ENCODE measurements around the gene SERPINB6. TPM values are rescaled to one million over a fixed set of nuclear protein-coding genes. Genes with fewer than 3 reads are reported as not detected.

Gene SERPINB6
- total RNA-seq = 100 to 1,000 TPM in 1 of 2 donors, 10 to 100 TPM in 1; 99.3 to 134 TPM
- polyA plus RNA-seq (ENCODE audit: insufficient read length in 6 of 6) = 100 to 1,000 TPM; 118 to 128 (median 122) TPM
- long read RNA-seq, donor 1, transcript SERPINB6-204 (7 exons, 1,370 nt) = minor isoform, 7 of 88 reads
- long read RNA-seq, donor 1, transcript SERPINB6-206 (7 exons, 1,375 nt) = minor isoform, 7 of 88 reads
- long read RNA-seq, donor 1, transcript SERPINB6-205 (7 exons, 1,315 nt) = major isoform, 18 of 88 reads
- long read RNA-seq, donor 1, transcript SERPINB6-210 (7 exons, 1,638 nt) = minor isoform, 10 of 88 reads
- long read RNA-seq, donor 1, partial matches to known transcripts = 37 of 88 reads
- long read RNA-seq, donor 1, other reads (novel, unspliced or antisense) = 0 of 88 reads
- long read RNA-seq, donor 2, transcript SERPINB6-205 (7 exons, 1,315 nt) = major isoform, 24 of 102 reads
- long read RNA-seq, donor 2, partial matches to known transcripts = 66 of 102 reads
- long read RNA-seq, donor 2, other reads (novel, unspliced or antisense) = 0 of 102 reads
- long read RNA-seq, donor 3, transcript SERPINB6-206 (7 exons, 1,375 nt) = minor isoform, 5 of 51 reads
- long read RNA-seq, donor 3, transcript SERPINB6-204 (7 exons, 1,370 nt) = minor isoform, 12 of 51 reads
- long read RNA-seq, donor 3, transcript SERPINB6-205 (7 exons, 1,315 nt) = major isoform, 20 of 51 reads
- long read RNA-seq, donor 3, partial matches to known transcripts = 8 of 51 reads
- long read RNA-seq, donor 3, other reads (novel, unspliced or antisense) = 0 of 51 reads
- long read RNA-seq, donor 4, transcript SERPINB6-205 (7 exons, 1,315 nt) = major isoform, 88 of 137 reads
- long read RNA-seq, donor 4, transcript SERPINB6-210 (7 exons, 1,638 nt) = minor isoform, 7 of 137 reads
- long read RNA-seq, donor 4, transcript SERPINB6-206 (7 exons, 1,375 nt) = minor isoform, 22 of 137 reads
- long read RNA-seq, donor 4, transcript SERPINB6-212 (6 exons, 3,265 nt) = minor isoform, 5 of 137 reads
- long read RNA-seq, donor 4, partial matches to known transcripts = 4 of 137 reads
- long read RNA-seq, donor 4, other reads (novel, unspliced or antisense) = 9 of 137 reads
- long read RNA-seq, donor 5, transcript SERPINB6-205 (7 exons, 1,315 nt) = major isoform, 16 of 94 reads
- long read RNA-seq, donor 5, transcript SERPINB6-204 (7 exons, 1,370 nt) = minor isoform, 9 of 94 reads
- long read RNA-seq, donor 5, partial matches to known transcripts = 58 of 94 reads
- long read RNA-seq, donor 5, other reads (novel, unspliced or antisense) = 0 of 94 reads
- long read RNA-seq, donor 6, transcript SERPINB6-206 (7 exons, 1,375 nt) = minor isoform, 5 of 87 reads
- long read RNA-seq, donor 6, transcript SERPINB6-205 (7 exons, 1,315 nt) = major isoform, 21 of 87 reads
- long read RNA-seq, donor 6, partial matches to known transcripts = 48 of 87 reads
- long read RNA-seq, donor 6, other reads (novel, unspliced or antisense) = 0 of 87 reads
- long read RNA-seq, donor 7, transcript SERPINB6-205 (7 exons, 1,315 nt) = major isoform, 12 of 32 reads
- long read RNA-seq, donor 7, partial matches to known transcripts = 6 of 32 reads
- long read RNA-seq, donor 7, other reads (novel, unspliced or antisense) = 0 of 32 reads
- long read RNA-seq, donor 8, transcript SERPINB6-205 (7 exons, 1,315 nt) = major isoform, 18 of 59 reads
- long read RNA-seq, donor 8, transcript SERPINB6-204 (7 exons, 1,370 nt) = minor isoform, 9 of 59 reads
- long read RNA-seq, donor 8, partial matches to known transcripts = 16 of 59 reads
- long read RNA-seq, donor 8, other reads (novel, unspliced or antisense) = 0 of 59 reads
- long read RNA-seq, donor 9 = 0 reads
- long read RNA-seq, donor 10, transcript SERPINB6-206 (7 exons, 1,375 nt) = minor isoform, 35 of 293 reads
- long read RNA-seq, donor 10, transcript SERPINB6-204 (7 exons, 1,370 nt) = minor isoform, 62 of 293 reads
- long read RNA-seq, donor 10, transcript SERPINB6-205 (7 exons, 1,315 nt) = major isoform, 98 of 293 reads
- long read RNA-seq, donor 10, transcript SERPINB6-210 (7 exons, 1,638 nt) = minor isoform, 46 of 293 reads
- long read RNA-seq, donor 10, partial matches to known transcripts = 12 of 293 reads
- long read RNA-seq, donor 10, other reads (novel, unspliced or antisense) = 32 of 293 reads
- long read RNA-seq, donor 11, transcript SERPINB6-206 (7 exons, 1,375 nt) = minor isoform, 5 of 85 reads
- long read RNA-seq, donor 11, transcript SERPINB6-205 (7 exons, 1,315 nt) = major isoform, 15 of 85 reads
- long read RNA-seq, donor 11, transcript SERPINB6-204 (7 exons, 1,370 nt) = minor isoform, 6 of 85 reads
- long read RNA-seq, donor 11, partial matches to known transcripts = 52 of 85 reads
- long read RNA-seq, donor 11, other reads (novel, unspliced or antisense) = 0 of 85 reads
- long read RNA-seq, donor 12, transcript SERPINB6-204 (7 exons, 1,370 nt) = minor isoform, 6 of 39 reads
- long read RNA-seq, donor 12, transcript SERPINB6-205 (7 exons, 1,315 nt) = major isoform, 19 of 39 reads
- long read RNA-seq, donor 12, partial matches to known transcripts = 5 of 39 reads
- long read RNA-seq, donor 12, other reads (novel, unspliced or antisense) = 0 of 39 reads

GRCh38 chr6:2971420-2972218, at the start of gene SERPINB6:
SERPINB6 (minus strand) TSS chr6:2971567; CDS start chr6:2959332, 12,235 bp downstream.
- intact Hi-C loops (cut with DNase I) = no loop called here
- TF ChIP-seq CTCF (IDR thresholded peaks at IDR 0.05) = no peak
- ATAC-seq (peak; percentile 88), DNase-seq (peak; percentile 78 to 93 (median 84))
- no peaks in the 10 kb centered on the region for H3K36me3 ChIP-seq
- no peaks in the 10 kb centered on the region for H3K27me3 ChIP-seq
- H3K4me3 ChIP-seq = peak within 1 kb of the TSS; percentile 53 to 68
- peak within 1 kb of the TSS; percentile 97 to 98 for H3K27ac ChIP-seq
- no peaks in the 10 kb centered on the region for H3K9me3 ChIP-seq
- H3K4me1 ChIP-seq = peaks cover 6 to 48% of the 10 kb centered on the region in 2 donors

DNA sequence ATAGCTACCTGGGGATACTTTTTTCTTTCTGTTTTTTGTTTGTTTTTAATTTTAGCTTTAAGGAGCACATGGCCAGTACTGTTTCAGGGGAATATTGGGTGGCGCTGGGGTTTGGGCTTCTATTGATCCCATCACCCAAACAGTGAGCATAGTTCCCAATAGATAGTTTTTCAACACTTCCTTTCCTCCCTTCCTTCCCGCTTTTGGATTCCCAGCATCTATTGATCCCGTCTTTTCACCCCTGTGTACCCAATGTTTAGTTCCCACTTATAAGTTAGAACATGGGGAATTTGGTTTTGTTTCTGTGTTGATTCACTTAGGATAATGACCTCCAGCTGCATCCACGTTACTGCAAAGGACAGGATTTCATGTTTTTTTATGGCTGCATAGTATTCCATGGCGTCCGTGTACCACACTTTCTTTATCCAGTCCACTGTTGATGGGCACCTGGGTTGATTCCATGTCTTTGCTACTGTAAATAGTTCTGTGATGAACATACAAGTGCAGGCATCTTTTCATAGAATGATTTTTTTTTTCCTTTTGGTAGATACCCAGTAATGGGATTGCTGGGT, 48.5 kb upstream of the SERPINB6 start:
- TF ChIP-seq CTCF (IDR thresholded peaks at IDR 0.05) = no peak
- peaks cover 15 to 50% of the 10 kb centered on the region in 2 donors for H3K4me1 ChIP-seq
- H3K27ac ChIP-seq = peak overlapping the region in 1 of 2 donors; percentile 67
- intact Hi-C loops (cut with DNase I) = no loop called here
- peaks cover 0 to 55% of the 10 kb centered on the region in 2 donors for H3K36me3 ChIP-seq
- no peaks in the 10 kb centered on the region for H3K27me3 ChIP-seq
- H3K9me3 ChIP-seq = no peaks in the 10 kb centered on the region
- no peak overlapping the region for H3K4me3 ChIP-seq
- ATAC-seq (no peak), DNase-seq (no peak)

DNA sequence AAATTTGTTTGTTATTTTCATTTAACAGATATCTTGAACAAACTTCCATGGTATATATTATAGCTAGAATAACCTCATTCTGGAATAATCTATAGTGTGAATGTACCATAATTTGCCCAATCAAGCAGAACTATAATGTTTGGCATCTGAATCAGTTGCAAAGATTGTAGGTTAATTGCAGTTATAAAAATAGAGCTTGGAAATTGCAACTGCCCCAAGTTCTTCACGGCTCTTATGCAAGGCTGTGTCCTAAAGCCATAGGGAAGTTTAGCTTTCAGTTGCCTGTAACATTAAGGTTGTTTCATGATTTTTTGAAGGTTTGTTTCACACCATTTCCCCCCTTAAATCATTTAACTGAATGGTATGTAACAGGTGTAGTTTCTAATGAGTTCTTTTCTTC, 47.7 kb upstream of the SERPINB6 start:
- DNase-seq (no peak), ATAC-seq (no peak)
- H3K9me3 ChIP-seq = no peaks in the 10 kb centered on the region
- intact Hi-C loops (cut with DNase I) = no loop called here
- H3K4me3 ChIP-seq = no peak overlapping the region
- peaks cover 0 to 63% of the 10 kb centered on the region in 2 donors for H3K36me3 ChIP-seq
- peaks cover 8 to 44% of the 10 kb centered on the region in 2 donors for H3K4me1 ChIP-seq
- H3K27ac ChIP-seq = peak overlapping the region in 1 of 2 donors; percentile 67
- no peak for TF ChIP-seq CTCF (IDR thresholded peaks at IDR 0.05)
- no peaks in the 10 kb centered on the region for H3K27me3 ChIP-seq

Data from left lung (tissue), 14 donors.